ENCODE data around the gene CFAP20. TPM values are rescaled to one million over a fixed set of nuclear protein-coding genes. Genes with fewer than 3 reads are reported as not detected.

Gene CFAP20
- total and polyA plus RNA-seq, 2 experiments from 2014 or later, result 61.1 to 81.7 TPM

- DNase-seq (ENCODE audit: low spot score) (no peak), ATAC-seq (no peak)
- no peak overlapping the region for H3K4me2 ChIP-seq
- Mint-ChIP-seq H3K27ac (no peak overlapping the region), H3K4me1 (no peaks in the 10 kb centered on the region), H3K36me3 (ENCODE audit: low read depth) (no peaks in the 10 kb centered on the region), H3K27me3 (ENCODE audit: insufficient read depth, low read depth, poor library complexity) (peaks cover 5% of the 10 kb centered on the region), H3K4me3 (no peak overlapping the region), H3K9me3 (no peaks in the 10 kb centered on the region)
- no peak overlapping the region for H3K27ac ChIP-seq (ENCODE audit: low read depth)
- TF ChIP-seq JUNB (IDR thresholded peaks at IDR 0.05; ENCODE audit: unreplicated experiment) (no peak), STAT1 (IDR thresholded peaks at IDR 0.05; ENCODE audit: unreplicated experiment) (no peak), ZNF462 (CRISPR knock-in tag; IDR thresholded peaks at IDR 0.05) (no peak), EZH2 (IDR thresholded peaks at IDR 0.05; ENCODE audit: low read depth, unreplicated experiment) (no peak), CTCF (conservative IDR thresholded peaks at IDR 0.05; ENCODE audit: low read depth in 2 of 2) (no peak), REST (IDR thresholded peaks at IDR 0.05; ENCODE audit: unreplicated experiment) (no peak)
- H3F3A ChIP-seq (replicated peaks; ENCODE audit: low read depth), result no peaks in the 10 kb centered on the region
- H2AFZ ChIP-seq, result peak overlapping the region; percentile 90; the same call in 1 of the 2 replicates
- no peaks in the 10 kb centered on the region for H3K27me3 ChIP-seq (ENCODE audit: insufficient read depth)
- no peaks in the 10 kb centered on the region for H3K36me3 ChIP-seq (ENCODE audit: insufficient read depth)
- H3K79me2 ChIP-seq (replicated peaks; ENCODE audit: insufficient read depth), result no peaks in the 10 kb centered on the region
- no peaks in the 10 kb centered on the region for H4K20me1 ChIP-seq (replicated peaks; ENCODE audit: insufficient read depth)
- H3K9me2 ChIP-seq (ENCODE audit: insufficient read depth), result no peaks in the 10 kb centered on the region
- no peak overlapping the region for H3K4me3 ChIP-seq
- no peaks in the 10 kb centered on the region for H3K4me1 ChIP-seq (ENCODE audit: insufficient read depth)
Observed at GRCh38 chr16:58148099-58148498, 18.9 kb upstream of the CFAP20 start.

All from GM23338 (cell line).